Measurements from ENCODE around the gene RRAGA. TPM values are rescaled to one million over a fixed set of nuclear protein-coding genes. Genes with fewer than 3 reads are reported as not detected.

Gene RRAGA
- 111 to 134 TPM (median 132 TPM) in 5 replicates for total RNA-seq (2022; extraction: Qiagen RNA extraction; ENCODE audit: low read depth)

GRCh38 chr9:19048966-19049916 lies at the start of gene RRAGA:
Gene RRAGA, plus strand, starts transcription at chr9:19049427. Its CDS starts 233 bp downstream, at chr9:19049660.

GRCh38 chr9:19033015-19033414 lies 16.2 kb upstream of the RRAGA start, which contains the start of gene SAXO1:
Gene SAXO1, minus strand, starts transcription at chr9:19033209. Its CDS starts 301 bp downstream, at chr9:19032908.

Other genes with a start within 250 kb of the RRAGA start
- gene SAXO1, start 16.2 kb upstream of the RRAGA start, total RNA-seq (2022; extraction: Qiagen RNA extraction; ENCODE audit: low read depth), result not detected in 5 replicates
- gene HAUS6, start 53.5 kb downstream of the RRAGA start, total RNA-seq (2022; extraction: Qiagen RNA extraction; ENCODE audit: low read depth), result 19.5 to 28.5 TPM (median 26.3 TPM) in 5 replicates
- 55.5 to 68.1 TPM (median 56.3 TPM) in 5 replicates for gene PLIN2, start 78.1 kb downstream of the RRAGA start, total RNA-seq (2022; extraction: Qiagen RNA extraction; ENCODE audit: low read depth)
- 12.9 to 21.4 TPM (median 18.5 TPM) in 5 replicates for gene DENND4C, start 181.3 kb downstream of the RRAGA start, total RNA-seq (2022; extraction: Qiagen RNA extraction; ENCODE audit: low read depth)